ENCODE results near the gene DPH6. TPM values are rescaled to one million over a fixed set of nuclear protein-coding genes. Genes with fewer than 3 reads are reported as not detected.

DPH6 gene
- total RNA-seq, 1 experiment from 2014 or later = 31.7 TPM

DNA sequence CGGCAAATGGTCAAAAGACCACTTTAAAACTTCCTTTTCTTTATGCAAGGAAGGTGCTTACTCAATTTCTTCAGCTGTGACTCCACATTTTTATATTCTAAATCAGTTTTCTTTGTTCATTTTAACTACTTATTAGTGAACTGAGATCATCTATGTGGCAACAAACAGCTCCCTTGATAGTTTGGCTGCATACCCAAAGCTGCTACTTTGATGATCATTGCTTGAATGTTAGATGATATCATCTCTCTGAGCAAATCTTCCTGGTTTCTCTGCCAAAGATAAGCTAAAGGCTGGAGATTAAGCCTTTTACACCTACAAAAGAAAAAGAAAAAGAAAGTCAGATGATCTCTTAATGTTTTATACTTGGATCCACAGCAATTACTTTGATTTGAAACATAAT is 95.5 kb downstream of the DPH6 start:
- Mint-ChIP-seq H3K27me3 (ENCODE audit: low read depth) (no peaks in the 10 kb centered on the region), H3K4me1 (peaks cover 4% of the 10 kb centered on the region; the same call in 1 of the 2 replicates), H3K4me3 (no peak overlapping the region), H3K9me3 (no peaks in the 10 kb centered on the region), H3K27ac (no peak overlapping the region), H3K36me3 (no peaks in the 10 kb centered on the region)
- ChIA-PET POLR2A (interaction anchor here (0.6 kb wide), 1 partner anchor 390 kb away, joined by 4 read pairs; no protein-coding TSS in a partner anchor), CTCF (interaction anchor here (2.0 kb wide), 1 partner anchor 161 kb away, joined by 4 read pairs; no protein-coding TSS in a partner anchor)
- ATAC-seq (no peak), DNase-seq (ENCODE audit: low spot score) (no peak)
- TF ChIP-seq ZBTB21 (CRISPR knock-in tag; IDR thresholded peaks at IDR 0.05; ENCODE audit: borderline replicate concordance) (no peak), CBFB (CRISPR knock-in tag; IDR thresholded peaks at IDR 0.05; ENCODE audit: low read depth) (no peak), RORB (CRISPR knock-in tag; IDR thresholded peaks at IDR 0.05) (no peak), GABPB1 (CRISPR knock-in tag; IDR thresholded peaks at IDR 0.05) (no peak), NFATC4 (CRISPR knock-in tag; IDR thresholded peaks at IDR 0.05) (no peak), ZNF138 (CRISPR knock-in tag; conservative IDR thresholded peaks at IDR 0.05) (no peak), ZNF219 (CRISPR knock-in tag; IDR thresholded peaks at IDR 0.05; ENCODE audit: borderline replicate concordance) (no peak), ZNF121 (CRISPR knock-in tag; IDR thresholded peaks at IDR 0.05) (no peak), EMX1 (CRISPR knock-in tag; IDR thresholded peaks at IDR 0.05) (no peak), IRF2 (CRISPR knock-in tag; IDR thresholded peaks at IDR 0.05; ENCODE audit: borderline replicate concordance, low read depth) (no peak), KAT7 (CRISPR knock-in tag; IDR thresholded peaks at IDR 0.05; ENCODE audit: borderline replicate concordance) (no peak)
- TF ChIP-seq, protein P1, sequence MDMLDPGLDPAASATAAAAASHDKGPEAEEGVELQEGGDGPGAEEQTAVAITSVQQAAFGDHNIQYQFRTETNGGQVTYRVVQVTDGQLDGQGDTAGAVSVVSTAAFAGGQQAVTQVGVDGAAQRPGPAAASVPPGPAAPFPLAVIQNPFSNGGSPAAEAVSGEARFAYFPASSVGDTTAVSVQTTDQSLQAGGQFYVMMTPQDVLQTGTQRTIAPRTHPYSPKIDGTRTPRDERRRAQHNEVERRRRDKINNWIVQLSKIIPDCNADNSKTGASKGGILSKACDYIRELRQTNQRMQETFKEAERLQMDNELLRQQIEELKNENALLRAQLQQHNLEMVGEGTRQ (CRISPR knock-in tag; IDR thresholded peaks at IDR 0.05) = no peak
- TF ChIP-seq, protein P2, sequence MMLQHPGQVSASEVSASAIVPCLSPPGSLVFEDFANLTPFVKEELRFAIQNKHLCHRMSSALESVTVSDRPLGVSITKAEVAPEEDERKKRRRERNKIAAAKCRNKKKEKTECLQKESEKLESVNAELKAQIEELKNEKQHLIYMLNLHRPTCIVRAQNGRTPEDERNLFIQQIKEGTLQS (CRISPR knock-in tag; conservative IDR thresholded peaks at IDR 0.05) = no peak
- TF ChIP-seq, protein P3, sequence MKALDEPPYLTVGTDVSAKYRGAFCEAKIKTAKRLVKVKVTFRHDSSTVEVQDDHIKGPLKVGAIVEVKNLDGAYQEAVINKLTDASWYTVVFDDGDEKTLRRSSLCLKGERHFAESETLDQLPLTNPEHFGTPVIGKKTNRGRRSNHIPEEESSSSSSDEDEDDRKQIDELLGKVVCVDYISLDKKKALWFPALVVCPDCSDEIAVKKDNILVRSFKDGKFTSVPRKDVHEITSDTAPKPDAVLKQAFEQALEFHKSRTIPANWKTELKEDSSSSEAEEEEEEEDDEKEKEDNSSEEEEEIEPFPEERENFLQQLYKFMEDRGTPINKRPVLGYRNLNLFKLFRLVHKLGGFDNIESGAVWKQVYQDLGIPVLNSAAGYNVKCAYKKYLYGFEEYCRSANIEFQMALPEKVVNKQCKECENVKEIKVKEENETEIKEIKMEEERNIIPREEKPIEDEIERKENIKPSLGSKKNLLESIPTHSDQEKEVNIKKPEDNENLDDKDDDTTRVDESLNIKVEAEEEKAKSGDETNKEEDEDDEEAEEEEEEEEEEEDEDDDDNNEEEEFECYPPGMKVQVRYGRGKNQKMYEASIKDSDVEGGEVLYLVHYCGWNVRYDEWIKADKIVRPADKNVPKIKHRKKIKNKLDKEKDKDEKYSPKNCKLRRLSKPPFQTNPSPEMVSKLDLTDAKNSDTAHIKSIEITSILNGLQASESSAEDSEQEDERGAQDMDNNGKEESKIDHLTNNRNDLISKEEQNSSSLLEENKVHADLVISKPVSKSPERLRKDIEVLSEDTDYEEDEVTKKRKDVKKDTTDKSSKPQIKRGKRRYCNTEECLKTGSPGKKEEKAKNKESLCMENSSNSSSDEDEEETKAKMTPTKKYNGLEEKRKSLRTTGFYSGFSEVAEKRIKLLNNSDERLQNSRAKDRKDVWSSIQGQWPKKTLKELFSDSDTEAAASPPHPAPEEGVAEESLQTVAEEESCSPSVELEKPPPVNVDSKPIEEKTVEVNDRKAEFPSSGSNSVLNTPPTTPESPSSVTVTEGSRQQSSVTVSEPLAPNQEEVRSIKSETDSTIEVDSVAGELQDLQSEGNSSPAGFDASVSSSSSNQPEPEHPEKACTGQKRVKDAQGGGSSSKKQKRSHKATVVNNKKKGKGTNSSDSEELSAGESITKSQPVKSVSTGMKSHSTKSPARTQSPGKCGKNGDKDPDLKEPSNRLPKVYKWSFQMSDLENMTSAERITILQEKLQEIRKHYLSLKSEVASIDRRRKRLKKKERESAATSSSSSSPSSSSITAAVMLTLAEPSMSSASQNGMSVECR (CRISPR knock-in tag; IDR thresholded peaks at IDR 0.05; ENCODE audit: borderline replicate concordance) = no peak
- TF ChIP-seq, protein P4, sequence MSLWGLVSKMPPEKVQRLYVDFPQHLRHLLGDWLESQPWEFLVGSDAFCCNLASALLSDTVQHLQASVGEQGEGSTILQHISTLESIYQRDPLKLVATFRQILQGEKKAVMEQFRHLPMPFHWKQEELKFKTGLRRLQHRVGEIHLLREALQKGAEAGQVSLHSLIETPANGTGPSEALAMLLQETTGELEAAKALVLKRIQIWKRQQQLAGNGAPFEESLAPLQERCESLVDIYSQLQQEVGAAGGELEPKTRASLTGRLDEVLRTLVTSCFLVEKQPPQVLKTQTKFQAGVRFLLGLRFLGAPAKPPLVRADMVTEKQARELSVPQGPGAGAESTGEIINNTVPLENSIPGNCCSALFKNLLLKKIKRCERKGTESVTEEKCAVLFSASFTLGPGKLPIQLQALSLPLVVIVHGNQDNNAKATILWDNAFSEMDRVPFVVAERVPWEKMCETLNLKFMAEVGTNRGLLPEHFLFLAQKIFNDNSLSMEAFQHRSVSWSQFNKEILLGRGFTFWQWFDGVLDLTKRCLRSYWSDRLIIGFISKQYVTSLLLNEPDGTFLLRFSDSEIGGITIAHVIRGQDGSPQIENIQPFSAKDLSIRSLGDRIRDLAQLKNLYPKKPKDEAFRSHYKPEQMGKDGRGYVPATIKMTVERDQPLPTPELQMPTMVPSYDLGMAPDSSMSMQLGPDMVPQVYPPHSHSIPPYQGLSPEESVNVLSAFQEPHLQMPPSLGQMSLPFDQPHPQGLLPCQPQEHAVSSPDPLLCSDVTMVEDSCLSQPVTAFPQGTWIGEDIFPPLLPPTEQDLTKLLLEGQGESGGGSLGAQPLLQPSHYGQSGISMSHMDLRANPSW (CRISPR knock-in tag; conservative IDR thresholded peaks at IDR 0.05; ENCODE audit: low read depth) = no peak
- TF ChIP-seq, protein P5, sequence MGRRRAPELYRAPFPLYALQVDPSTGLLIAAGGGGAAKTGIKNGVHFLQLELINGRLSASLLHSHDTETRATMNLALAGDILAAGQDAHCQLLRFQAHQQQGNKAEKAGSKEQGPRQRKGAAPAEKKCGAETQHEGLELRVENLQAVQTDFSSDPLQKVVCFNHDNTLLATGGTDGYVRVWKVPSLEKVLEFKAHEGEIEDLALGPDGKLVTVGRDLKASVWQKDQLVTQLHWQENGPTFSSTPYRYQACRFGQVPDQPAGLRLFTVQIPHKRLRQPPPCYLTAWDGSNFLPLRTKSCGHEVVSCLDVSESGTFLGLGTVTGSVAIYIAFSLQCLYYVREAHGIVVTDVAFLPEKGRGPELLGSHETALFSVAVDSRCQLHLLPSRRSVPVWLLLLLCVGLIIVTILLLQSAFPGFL (CRISPR knock-in tag; IDR thresholded peaks at IDR 0.05; ENCODE audit: borderline replicate concordance) = no peak
- TF ChIP-seq, protein P6, sequence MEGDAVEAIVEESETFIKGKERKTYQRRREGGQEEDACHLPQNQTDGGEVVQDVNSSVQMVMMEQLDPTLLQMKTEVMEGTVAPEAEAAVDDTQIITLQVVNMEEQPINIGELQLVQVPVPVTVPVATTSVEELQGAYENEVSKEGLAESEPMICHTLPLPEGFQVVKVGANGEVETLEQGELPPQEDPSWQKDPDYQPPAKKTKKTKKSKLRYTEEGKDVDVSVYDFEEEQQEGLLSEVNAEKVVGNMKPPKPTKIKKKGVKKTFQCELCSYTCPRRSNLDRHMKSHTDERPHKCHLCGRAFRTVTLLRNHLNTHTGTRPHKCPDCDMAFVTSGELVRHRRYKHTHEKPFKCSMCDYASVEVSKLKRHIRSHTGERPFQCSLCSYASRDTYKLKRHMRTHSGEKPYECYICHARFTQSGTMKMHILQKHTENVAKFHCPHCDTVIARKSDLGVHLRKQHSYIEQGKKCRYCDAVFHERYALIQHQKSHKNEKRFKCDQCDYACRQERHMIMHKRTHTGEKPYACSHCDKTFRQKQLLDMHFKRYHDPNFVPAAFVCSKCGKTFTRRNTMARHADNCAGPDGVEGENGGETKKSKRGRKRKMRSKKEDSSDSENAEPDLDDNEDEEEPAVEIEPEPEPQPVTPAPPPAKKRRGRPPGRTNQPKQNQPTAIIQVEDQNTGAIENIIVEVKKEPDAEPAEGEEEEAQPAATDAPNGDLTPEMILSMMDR (IDR thresholded peaks at IDR 0.05) = no peak
- TF ChIP-seq, protein P7, sequence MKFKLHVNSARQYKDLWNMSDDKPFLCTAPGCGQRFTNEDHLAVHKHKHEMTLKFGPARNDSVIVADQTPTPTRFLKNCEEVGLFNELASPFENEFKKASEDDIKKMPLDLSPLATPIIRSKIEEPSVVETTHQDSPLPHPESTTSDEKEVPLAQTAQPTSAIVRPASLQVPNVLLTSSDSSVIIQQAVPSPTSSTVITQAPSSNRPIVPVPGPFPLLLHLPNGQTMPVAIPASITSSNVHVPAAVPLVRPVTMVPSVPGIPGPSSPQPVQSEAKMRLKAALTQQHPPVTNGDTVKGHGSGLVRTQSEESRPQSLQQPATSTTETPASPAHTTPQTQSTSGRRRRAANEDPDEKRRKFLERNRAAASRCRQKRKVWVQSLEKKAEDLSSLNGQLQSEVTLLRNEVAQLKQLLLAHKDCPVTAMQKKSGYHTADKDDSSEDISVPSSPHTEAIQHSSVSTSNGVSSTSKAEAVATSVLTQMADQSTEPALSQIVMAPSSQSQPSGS (CRISPR knock-in tag; IDR thresholded peaks at IDR 0.05; ENCODE audit: borderline replicate concordance, low read depth) = no peak
